Tibial artery (tissue), 4 donors: Measurements from ENCODE around the gene FBXO34.

Experiments used
- DNase-seq, 2 donors: peaks; one replicate each; pipeline ENCODE4 v3.0.0-alpha.2; 2019
- H3K27ac ChIP-seq, 2 donors: fragments of 200-600 bp; sonication (generic) in 1 of 2; 1 replicate in 1 of 2; 2 replicates in 1 of 2; pipeline ENCODE4 v1.5.1; 2018 to 2019; ENCODE audit warnings: mild to moderate bottlenecking in 1 of 2
- H3K27me3 ChIP-seq, 2 donors: fragments of 200-600 bp; sonication (generic) in 1 of 2; one replicate each; pipeline versions ENCODE4 v1.5.1 to v1.6.0; 2016 to 2019
- H3K36me3 ChIP-seq, 3 donors: fragments of 200-600 bp; sonication (generic) in 2 of 3; one replicate each; pipeline ENCODE4 v1.5.1; 2016 to 2019; ENCODE audit warnings: mild to moderate bottlenecking in 2 of 3
- H3K4me1 ChIP-seq, 4 donors: fragments of 200-600 bp; sonication (generic) in 2 of 4; 1 replicate in 3 of 4; 2 replicates in 1 of 4; pipeline ENCODE4 v1.5.1; 2016 to 2019
- H3K4me3 ChIP-seq, 2 donors: fragments of 200-600 bp; sonication (generic) in 1 of 2; 1 replicate in 1 of 2; 2 replicates in 1 of 2; pipeline ENCODE4 v1.5.1; 2018 to 2019; ENCODE audit warnings: mild to moderate bottlenecking in 2 of 2
- H3K9me3 ChIP-seq, 3 donors: fragments of 200-600 bp; sonication (generic) in 1 of 3; one replicate each; pipeline ENCODE4 v1.5.1; 2016 to 2019
- intact Hi-C: fragments of 100-400 bp; cut with DNase I; formaldehyde crosslinking; loops from one replicate; pipeline ENCODE4 v1.15.0; 2023; ENCODE audit warnings: low total_unique reads
- TF ChIP-seq, protein P1 (sequence below), 2 experiments: fragments of 200-600 bp in 1 of 2; fragments of 450-650 bp in 1 of 2; IDR thresholded peaks; one replicate each; pipeline ENCODE4 v1.5.1; 2017 to 2019; ENCODE audit warnings: antibody characterized with exemption in 2 of 2, mild to moderate bottlenecking in 1 of 2, moderate library complexity in 1 of 2

Gene FBXO34

DNA sequence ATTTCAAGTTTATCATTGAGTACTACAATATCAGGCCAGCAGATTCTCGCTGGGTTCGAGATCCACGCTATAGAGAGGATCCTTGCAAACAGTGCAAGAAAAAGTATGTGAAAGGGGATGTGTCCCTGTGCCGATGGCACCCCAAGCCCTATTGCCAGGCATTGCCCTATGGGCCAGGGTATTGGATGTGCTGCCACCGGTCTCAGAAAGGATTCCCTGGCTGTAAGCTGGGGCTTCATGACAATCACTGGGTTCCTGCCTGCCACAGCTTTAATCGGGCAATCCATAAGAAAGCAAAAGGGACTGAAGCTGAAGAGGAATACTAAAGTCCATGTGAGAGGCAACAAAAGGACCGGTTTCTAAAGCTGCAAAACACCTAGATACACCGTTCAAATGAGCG, 81.0 kb downstream of the FBXO34 start:
- TF ChIP-seq, protein P1, sequence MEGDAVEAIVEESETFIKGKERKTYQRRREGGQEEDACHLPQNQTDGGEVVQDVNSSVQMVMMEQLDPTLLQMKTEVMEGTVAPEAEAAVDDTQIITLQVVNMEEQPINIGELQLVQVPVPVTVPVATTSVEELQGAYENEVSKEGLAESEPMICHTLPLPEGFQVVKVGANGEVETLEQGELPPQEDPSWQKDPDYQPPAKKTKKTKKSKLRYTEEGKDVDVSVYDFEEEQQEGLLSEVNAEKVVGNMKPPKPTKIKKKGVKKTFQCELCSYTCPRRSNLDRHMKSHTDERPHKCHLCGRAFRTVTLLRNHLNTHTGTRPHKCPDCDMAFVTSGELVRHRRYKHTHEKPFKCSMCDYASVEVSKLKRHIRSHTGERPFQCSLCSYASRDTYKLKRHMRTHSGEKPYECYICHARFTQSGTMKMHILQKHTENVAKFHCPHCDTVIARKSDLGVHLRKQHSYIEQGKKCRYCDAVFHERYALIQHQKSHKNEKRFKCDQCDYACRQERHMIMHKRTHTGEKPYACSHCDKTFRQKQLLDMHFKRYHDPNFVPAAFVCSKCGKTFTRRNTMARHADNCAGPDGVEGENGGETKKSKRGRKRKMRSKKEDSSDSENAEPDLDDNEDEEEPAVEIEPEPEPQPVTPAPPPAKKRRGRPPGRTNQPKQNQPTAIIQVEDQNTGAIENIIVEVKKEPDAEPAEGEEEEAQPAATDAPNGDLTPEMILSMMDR (IDR thresholded peaks at IDR 0.05) = no peak
- DNase-seq = no peak
- H3K36me3 ChIP-seq = peaks cover 10 to 49% (median 30%) of the 10 kb centered on the region in 3 donors
- peaks cover 0 to 4% (median 0%) of the 10 kb centered on the region in 4 donors for H3K4me1 ChIP-seq
- no peaks in the 10 kb centered on the region for H3K27me3 ChIP-seq
- no peaks in the 10 kb centered on the region for H3K9me3 ChIP-seq
- H3K4me3 ChIP-seq = no peak overlapping the region
- H3K27ac ChIP-seq = no peak overlapping the region
- intact Hi-C loops = no loop called here

DNA sequence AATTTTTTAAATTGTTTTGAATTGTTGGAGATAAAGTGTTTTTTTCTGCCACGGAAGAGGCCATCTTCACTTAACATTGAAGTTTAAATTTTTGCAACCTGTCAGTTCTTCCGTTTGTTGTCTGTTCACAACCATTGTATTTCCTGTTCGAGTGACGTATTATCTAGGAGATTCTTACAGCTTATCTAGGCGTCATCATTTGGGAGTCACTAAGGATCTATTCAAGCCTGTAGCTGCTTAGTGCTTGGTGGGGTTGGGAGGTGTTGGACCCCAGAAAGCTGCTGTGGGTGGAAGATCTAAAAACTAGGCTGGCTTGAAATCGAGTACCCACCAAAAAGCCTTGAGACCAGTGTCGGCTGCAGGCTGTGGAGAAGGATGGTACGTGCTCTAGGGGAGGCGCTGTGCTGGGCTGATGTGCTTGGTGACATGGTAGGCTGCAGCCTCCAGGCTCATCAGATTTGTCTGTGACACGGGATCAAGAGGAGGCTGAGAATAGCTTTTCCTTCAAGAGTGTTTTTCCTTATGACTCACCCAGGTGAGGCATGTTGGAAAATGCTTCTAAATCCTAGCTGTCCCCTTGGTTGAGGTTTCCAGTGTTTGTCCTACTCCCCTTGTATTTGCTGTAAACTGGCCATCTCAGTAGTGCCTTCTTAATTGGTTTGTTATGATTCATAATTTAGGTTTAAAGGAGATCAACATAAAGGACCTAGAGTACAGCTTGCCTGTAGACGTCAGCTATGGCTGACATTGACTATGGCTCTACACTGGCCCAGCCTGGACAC, 82.7 kb downstream of the FBXO34 start:
- Histone ChIP-seq H3K4me1 (no peaks in the 10 kb centered on the region), H3K36me3 (peaks cover 10 to 54% (median 30%) of the 10 kb centered on the region in 3 donors)
- intact Hi-C loops = no loop called here

DNA sequence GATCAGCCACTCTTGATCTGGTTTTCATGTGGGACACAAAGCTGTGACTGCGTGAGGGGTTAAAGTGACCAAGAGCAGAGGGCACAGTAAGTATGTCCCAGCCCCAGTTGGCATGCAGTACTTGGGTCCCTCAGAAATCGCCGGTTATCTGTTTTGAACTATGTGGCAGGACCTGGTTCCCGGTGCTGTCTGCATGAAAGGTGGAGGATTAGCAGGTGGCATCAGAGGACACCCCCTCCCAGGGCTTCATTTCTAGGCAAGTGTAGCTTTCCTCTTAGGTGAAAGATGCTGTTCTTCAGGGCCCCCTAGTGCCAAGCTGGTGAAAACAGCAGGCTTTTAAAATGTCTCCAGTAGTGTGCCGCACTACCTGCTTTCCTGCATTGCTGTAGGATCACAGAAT, 83.3 kb downstream of the FBXO34 start:
- Histone ChIP-seq H3K27ac (no peak overlapping the region), H3K9me3 (no peaks in the 10 kb centered on the region), H3K4me1 (no peaks in the 10 kb centered on the region), H3K4me3 (no peak overlapping the region), H3K27me3 (no peaks in the 10 kb centered on the region), H3K36me3 (peaks cover 10 to 54% (median 30%) of the 10 kb centered on the region in 3 donors)
- TF ChIP-seq, protein P1 (IDR thresholded peaks at IDR 0.05) = peak; percentile 49 to 50
- peak in 1 of 2 donors; percentile 67 for DNase-seq
- intact Hi-C loops = no loop called here

More for the DNA sequence above, 82.7 kb downstream of the FBXO34 start:
- H3K4me3 ChIP-seq = no peak overlapping the region
- H3K27me3 ChIP-seq = no peaks in the 10 kb centered on the region
- DNase-seq = no peak
- no peaks in the 10 kb centered on the region for H3K9me3 ChIP-seq
- TF ChIP-seq, protein P1 (IDR thresholded peaks at IDR 0.05) = no peak
- no peak overlapping the region for H3K27ac ChIP-seq

DNA sequence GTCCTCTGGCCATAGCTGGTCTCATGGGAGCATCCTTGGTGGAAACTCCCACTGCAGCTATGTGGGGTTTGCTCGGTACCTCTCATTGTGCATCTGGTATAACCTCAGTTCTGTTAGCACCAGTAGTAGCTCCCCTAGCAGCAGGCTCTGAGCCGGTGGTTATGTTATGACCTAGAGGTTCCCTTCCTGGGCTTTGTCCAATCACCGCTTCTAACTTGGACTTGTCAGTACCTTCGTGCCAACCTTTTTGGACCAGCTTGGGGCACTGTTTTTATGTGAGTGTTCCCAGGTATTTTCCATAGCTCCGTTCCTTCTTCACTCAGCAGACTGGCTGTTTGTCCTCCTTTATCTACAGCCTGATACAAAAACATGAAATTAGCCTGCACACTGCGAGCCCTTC, 84.7 kb downstream of the FBXO34 start:
- no peak for DNase-seq
- H3K9me3 ChIP-seq = no peaks in the 10 kb centered on the region
- H3K27ac ChIP-seq = no peak overlapping the region
- H3K4me1 ChIP-seq = no peaks in the 10 kb centered on the region
- peaks cover 10 to 48% (median 23%) of the 10 kb centered on the region in 3 donors for H3K36me3 ChIP-seq
- no peak overlapping the region for H3K4me3 ChIP-seq
- TF ChIP-seq, protein P1 (IDR thresholded peaks at IDR 0.05) = no peak
- H3K27me3 ChIP-seq = no peaks in the 10 kb centered on the region
- intact Hi-C loops = no loop called here

DNA sequence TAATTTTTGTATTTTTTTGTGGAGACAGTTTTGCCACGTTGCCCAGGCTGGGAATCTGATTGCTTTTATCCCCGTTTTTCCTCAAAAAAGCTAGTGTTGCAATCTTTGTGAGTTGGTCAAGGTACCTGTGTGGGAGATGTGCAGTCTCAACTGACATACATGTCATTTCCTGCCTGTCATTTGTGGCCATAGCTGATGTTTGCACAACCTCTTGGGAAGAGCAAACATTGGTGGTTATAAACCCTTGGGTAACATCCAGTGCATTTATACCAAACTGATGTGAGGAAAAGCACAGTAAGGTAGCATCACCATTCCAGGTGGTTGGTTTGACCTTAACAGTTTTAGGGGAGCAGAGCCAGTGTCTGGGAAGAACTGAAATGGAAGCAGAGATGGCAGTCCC, 85.7 kb downstream of the FBXO34 start:
- intact Hi-C loops = no loop called here
- TF ChIP-seq, protein P1 (IDR thresholded peaks at IDR 0.05) = no peak

More for the DNA sequence above, 85.7 kb downstream of the FBXO34 start:
- no peaks in the 10 kb centered on the region for H3K4me1 ChIP-seq
- H3K27me3 ChIP-seq = no peaks in the 10 kb centered on the region
- H3K4me3 ChIP-seq = no peak overlapping the region
- no peaks in the 10 kb centered on the region for H3K9me3 ChIP-seq
- H3K27ac ChIP-seq = no peak overlapping the region
- H3K36me3 ChIP-seq = peaks cover 5 to 38% (median 14%) of the 10 kb centered on the region in 3 donors
- no peak for DNase-seq
